Stomach (tissue), 9 donors: ENCODE measurements around the gene SYT6. TPM values are rescaled to one million over a fixed set of nuclear protein-coding genes. Genes with fewer than 3 reads are reported as not detected.

ENCODE experiments used
- DNase-seq, 2 donors: peaks; one replicate each; pipeline versions ENCODE4 v3.0.0 to v3.0.0-alpha.2; 2013 to 2019
- H3K27ac ChIP-seq, 5 donors: fragments of 200-600 bp in 4 of 5; sonication (generic) in 4 of 5; one replicate each; pipeline ENCODE4 v1.5.1; 2013 to 2019; ENCODE audit warnings: mild to moderate bottlenecking in 1 of 5, moderate library complexity in 1 of 5
- H3K27me3 ChIP-seq, 3 donors: fragments of 200-600 bp; sonication (generic); one replicate each; pipeline ENCODE4 v1.5.1; 2017 to 2019; ENCODE audit warnings: mixed run types in 1 of 3
- H3K36me3 ChIP-seq, 4 donors: fragments of 200-600 bp; sonication (generic); 1 replicate in 3 of 4; 2 replicates in 1 of 4; pipeline ENCODE4 v1.5.1; 2016 to 2019
- H3K4me1 ChIP-seq, 4 donors: fragments of 200-600 bp; sonication (generic); one replicate each; pipeline ENCODE4 v1.5.1; 2016 to 2019
- H3K4me3 ChIP-seq, 4 donors: fragments of 200-600 bp; sonication (generic) in 3 of 4; one replicate each; pipeline ENCODE4 v1.5.1; 2016 to 2019; ENCODE audit warnings: mild to moderate bottlenecking in 1 of 4
- H3K9me3 ChIP-seq, 4 donors: fragments of 200-600 bp; sonication (generic); one replicate each; pipeline ENCODE4 v1.5.1; 2016 to 2019
- EP300 ChIP-seq: sonication (generic); formaldehyde crosslinking; IDR thresholded peaks from one replicate; pipeline ENCODE4 v1.6.1; 2017; ENCODE audit warnings: antibody characterized with exemption
- POLR2A ChIP-seq, 4 donors: fragments of 450-650 bp; IDR thresholded peaks; one replicate each; pipeline ENCODE4 v1.6.1; 2016; ENCODE audit warnings: antibody characterized with exemption in 4 of 4, control low read depth in 2 of 4, mild to moderate bottlenecking in 1 of 4, moderate library complexity in 1 of 4
- POLR2AphosphoS5 ChIP-seq, 3 donors: sonication (generic); formaldehyde crosslinking; IDR thresholded peaks; one replicate each; pipeline ENCODE4 v1.6.1; 2016; ENCODE audit warnings: antibody characterized with exemption in 3 of 3
- WGBS, 5 donors: extraction: QIAGEN DNeasy Blood & Tissue Kit in 3 of 5; methylation state at CpG; one replicate each; pipeline versions ENCODE4 v1.1.5 to v1.1.7; 2013 to 2018; 5-methylcytosine and 5-hydroxymethylcytosine counted together
- intact Hi-C: fragments of 100-400 bp; cut with DNase I; formaldehyde crosslinking; loops from one replicate; pipeline ENCODE4 v1.15.1; 2023; ENCODE audit warnings: low total_unique reads
- polyA plus RNA-seq, 3 donors: library from polyadenylated mRNA; stranded (reverse); fragments of 200-250 nt; gene quantifications; one replicate each; pipeline ENCODE4 v1.2.3, GENCODE V29; 2013
- total RNA-seq, 5 donors: library from RNA; depleted of rRNA; stranded (reverse); fragments of >200 nt; gene quantifications; one replicate each; pipeline versions ENCODE4 v1.1.0 to v1.2.3, GENCODE V29; 2014 to 2016
- TF ChIP-seq, protein P1 (sequence below), 7 experiments: fragments of 450-650 bp in 4 of 7; fragments of 200-600 bp in 3 of 7; sonication (generic) in 3 of 7; IDR thresholded peaks; one replicate each; pipeline ENCODE4 v1.5.1; 2016 to 2019; ENCODE audit warnings: antibody characterized with exemption in 7 of 7, control low read depth in 2 of 7, mild to moderate bottlenecking in 1 of 7
- donor health status: healthy with polysubstance abuse.
- donor health status: Bipolar disorder and iron deficiency.
- donor health status: healthy.

SYT6 gene
- total and polyA plus RNA-seq, 8 donors, result 0.18 to 86.6 (median 1.7) TPM; not detected in 4

DNA sequence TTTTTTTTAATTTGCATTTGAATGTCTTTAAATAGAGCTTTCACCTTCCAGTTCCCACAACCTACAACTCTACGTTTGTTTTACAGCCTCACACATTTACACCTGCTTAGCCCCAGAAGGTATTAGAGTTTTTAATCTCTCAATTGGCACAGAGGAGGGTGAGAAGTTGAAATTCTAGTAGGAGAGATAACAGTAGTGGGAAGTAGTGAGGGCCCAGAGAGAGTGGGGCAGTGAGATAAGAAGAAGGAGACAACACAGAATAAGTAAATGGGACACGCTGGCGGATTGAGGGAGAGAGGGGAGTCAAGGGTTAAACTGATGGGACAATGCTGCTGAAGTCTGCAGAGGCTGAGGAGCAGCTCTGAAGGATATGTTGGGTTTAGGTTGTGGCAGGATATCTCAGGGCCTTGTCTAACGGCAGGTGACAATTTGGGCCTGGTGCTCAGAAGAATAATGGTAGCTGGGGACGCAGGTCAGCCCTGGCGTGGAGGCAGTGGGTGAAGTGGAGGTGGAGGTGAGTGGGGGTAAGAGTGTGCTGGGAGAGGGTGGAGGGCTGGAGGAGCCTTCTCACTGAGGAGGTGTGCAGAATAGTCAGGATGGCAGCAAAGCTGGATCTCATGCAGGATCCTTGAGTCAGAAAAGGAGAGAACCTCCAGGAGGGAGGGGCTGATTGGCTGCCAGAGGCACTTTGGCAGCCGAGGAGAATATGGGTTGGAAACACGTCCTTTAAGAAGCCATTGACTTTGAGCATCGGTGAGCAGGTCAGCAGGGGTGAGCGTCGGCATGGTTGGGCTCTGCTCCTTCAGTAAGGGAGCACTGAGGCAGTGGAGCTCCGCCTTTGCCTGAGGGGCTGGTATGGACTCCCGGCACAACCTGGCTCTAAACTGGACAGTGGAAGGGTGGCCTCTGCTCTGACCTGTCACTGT lies 72.9 kb downstream of the SYT6 start:
- no peak for DNase-seq
- Histone ChIP-seq H3K4me1 (peaks cover 0 to 22% (median 12%) of the 10 kb centered on the region in 4 donors), H3K27ac (peak overlapping the region in 2 of 5 donors; percentile 15 to 36), H3K4me3 (no peak overlapping the region), H3K27me3 (no peaks in the 10 kb centered on the region), H3K9me3 (no peaks in the 10 kb centered on the region), H3K36me3 (no peaks in the 10 kb centered on the region)
- intact Hi-C loops, result no loop called here
- 67 to 73% (median 73%) methylated on average over 13 of the region's 13 CpGs for WGBS, 5 donors
- TF ChIP-seq POLR2AphosphoS5 (IDR thresholded peaks at IDR 0.05) (no peak), POLR2A (IDR thresholded peaks at IDR 0.05) (no peak), EP300 (no peak)
- TF ChIP-seq, protein P1, sequence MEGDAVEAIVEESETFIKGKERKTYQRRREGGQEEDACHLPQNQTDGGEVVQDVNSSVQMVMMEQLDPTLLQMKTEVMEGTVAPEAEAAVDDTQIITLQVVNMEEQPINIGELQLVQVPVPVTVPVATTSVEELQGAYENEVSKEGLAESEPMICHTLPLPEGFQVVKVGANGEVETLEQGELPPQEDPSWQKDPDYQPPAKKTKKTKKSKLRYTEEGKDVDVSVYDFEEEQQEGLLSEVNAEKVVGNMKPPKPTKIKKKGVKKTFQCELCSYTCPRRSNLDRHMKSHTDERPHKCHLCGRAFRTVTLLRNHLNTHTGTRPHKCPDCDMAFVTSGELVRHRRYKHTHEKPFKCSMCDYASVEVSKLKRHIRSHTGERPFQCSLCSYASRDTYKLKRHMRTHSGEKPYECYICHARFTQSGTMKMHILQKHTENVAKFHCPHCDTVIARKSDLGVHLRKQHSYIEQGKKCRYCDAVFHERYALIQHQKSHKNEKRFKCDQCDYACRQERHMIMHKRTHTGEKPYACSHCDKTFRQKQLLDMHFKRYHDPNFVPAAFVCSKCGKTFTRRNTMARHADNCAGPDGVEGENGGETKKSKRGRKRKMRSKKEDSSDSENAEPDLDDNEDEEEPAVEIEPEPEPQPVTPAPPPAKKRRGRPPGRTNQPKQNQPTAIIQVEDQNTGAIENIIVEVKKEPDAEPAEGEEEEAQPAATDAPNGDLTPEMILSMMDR (IDR thresholded peaks at IDR 0.05), result no peak

DNA sequence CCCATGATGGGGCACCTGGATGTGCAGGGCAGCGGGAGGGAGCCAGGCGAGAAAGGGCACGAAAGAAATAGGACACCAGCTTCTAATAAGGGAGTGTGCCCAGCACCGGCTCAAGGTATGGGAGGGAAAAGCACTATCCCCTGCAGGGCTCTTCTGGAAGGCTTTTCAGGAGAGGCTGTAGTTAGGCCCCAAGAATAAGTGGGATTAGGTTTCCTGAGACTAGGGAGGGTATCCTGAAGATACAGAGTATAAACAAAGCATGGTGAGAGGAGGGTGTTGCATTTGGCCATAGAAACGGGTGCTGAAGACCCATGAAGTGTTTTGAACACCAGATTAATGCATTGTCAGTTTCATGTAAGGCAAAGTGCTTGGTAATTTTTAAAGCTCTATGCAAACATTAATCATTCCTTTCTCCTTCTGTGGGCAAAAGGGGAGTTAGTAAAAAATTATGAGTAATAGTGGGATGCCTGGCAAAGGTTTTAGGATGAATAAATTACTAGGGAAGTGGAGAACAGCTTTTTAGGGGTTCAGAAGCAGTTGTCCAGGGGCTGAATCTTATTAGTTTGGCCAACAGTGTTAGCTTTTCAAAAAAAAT lies 74.0 kb downstream of the SYT6 start:
- H3K9me3 ChIP-seq, result no peaks in the 10 kb centered on the region
- intact Hi-C loops, result no loop called here
- WGBS, 5 donors, result 71 to 91% (median 83%) methylated on average over 5 of the region's 5 CpGs
- H3K4me1 ChIP-seq, result peaks cover 0 to 22% (median 12%) of the 10 kb centered on the region in 4 donors
- DNase-seq, result no peak
- H3K4me3 ChIP-seq, result no peak overlapping the region
- H3K27me3 ChIP-seq, result no peaks in the 10 kb centered on the region
- TF ChIP-seq POLR2AphosphoS5 (IDR thresholded peaks at IDR 0.05) (no peak), POLR2A (IDR thresholded peaks at IDR 0.05) (no peak), EP300 (no peak)
- TF ChIP-seq, protein P1 (IDR thresholded peaks at IDR 0.05), result no peak
- H3K27ac ChIP-seq, result no peak overlapping the region
- H3K36me3 ChIP-seq, result no peaks in the 10 kb centered on the region

DNA sequence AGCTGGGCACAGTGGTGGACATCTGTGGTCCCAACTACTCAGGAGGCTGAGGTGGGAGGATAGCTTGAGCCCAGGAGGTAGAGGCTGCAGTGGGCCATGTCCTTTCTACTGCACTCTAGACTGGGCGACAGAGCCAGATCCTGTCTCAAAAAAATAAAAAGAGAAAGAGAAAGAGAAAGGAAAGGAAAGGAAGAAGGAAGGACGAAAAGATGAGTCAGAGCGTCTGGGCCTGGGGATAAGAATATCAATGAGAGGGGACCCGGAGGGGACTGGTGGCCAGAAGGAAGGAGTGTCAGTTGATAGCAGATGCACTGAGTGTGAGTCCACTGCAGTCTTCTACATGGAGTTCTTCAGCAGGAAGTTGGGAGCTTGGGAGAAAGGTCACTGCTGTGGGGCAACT lies 75.6 kb downstream of the SYT6 start:
- Histone ChIP-seq H3K27ac (no peak overlapping the region), H3K36me3 (no peaks in the 10 kb centered on the region), H3K4me1 (peaks cover 0 to 22% (median 12%) of the 10 kb centered on the region in 4 donors), H3K9me3 (peaks cover 0 to 5% (median under 1%) of the 10 kb centered on the region in 4 donors), H3K4me3 (no peak overlapping the region), H3K27me3 (no peaks in the 10 kb centered on the region)
- intact Hi-C loops, result no loop called here
- no peak for DNase-seq
- TF ChIP-seq EP300 (no peak), POLR2AphosphoS5 (IDR thresholded peaks at IDR 0.05) (no peak)
- TF ChIP-seq, protein P1 (IDR thresholded peaks at IDR 0.05), result no peak
- 65 to 76% (median 75%) methylated on average over 4 of the region's 4 CpGs for WGBS, 5 donors

DNA sequence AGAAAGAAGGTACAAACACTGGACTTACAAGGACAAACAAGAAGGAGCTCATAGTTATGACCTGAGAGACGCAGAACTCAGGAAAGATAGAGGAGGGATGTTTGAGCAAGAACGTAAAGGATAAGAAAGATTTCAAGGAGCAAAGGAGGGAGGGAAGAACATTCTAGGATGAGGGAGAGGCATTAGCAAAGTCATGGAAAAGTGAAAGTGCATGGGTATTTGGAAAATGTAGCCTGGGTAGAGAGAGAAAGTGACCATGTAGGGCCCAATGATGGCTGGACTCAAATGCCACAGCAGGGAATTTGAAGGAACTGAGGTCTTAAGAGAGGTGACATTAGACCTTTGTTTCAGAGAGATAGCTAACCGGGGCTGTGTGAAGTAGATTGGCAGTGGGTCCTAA lies 76.5 kb downstream of the SYT6 start:
- peaks cover 0 to 13% (median 10%) of the 10 kb centered on the region in 4 donors for H3K9me3 ChIP-seq
- WGBS, 5 donors, result 46 to 79% (median 60%) methylated on average over 3 of the region's 3 CpGs
- intact Hi-C loops, result no loop called here
- no peak for DNase-seq
- TF ChIP-seq POLR2A (IDR thresholded peaks at IDR 0.05) (no peak), EP300 (no peak), POLR2AphosphoS5 (IDR thresholded peaks at IDR 0.05) (no peak)
- TF ChIP-seq, protein P1 (IDR thresholded peaks at IDR 0.05), result no peak
- no peak overlapping the region for H3K27ac ChIP-seq
- H3K36me3 ChIP-seq, result no peaks in the 10 kb centered on the region
- H3K27me3 ChIP-seq, result no peaks in the 10 kb centered on the region
- no peak overlapping the region for H3K4me3 ChIP-seq
- H3K4me1 ChIP-seq, result peaks cover 0 to 18% (median 9%) of the 10 kb centered on the region in 4 donors
